GM10248 (cell line): ENCODE results near the gene ODF2.

Experiments
- CTCF ChIA-PET: fragments of 300-600 bp; sonication (Branson Sonifier 250); formaldehyde crosslinking; extraction: SDS; loops from one replicate; lab custom pipeline; 2021; ENCODE audit warnings: antibody characterized with exemption; lab: Yijun Ruan, JAX
- POLR2A ChIA-PET: fragments of 350-650 bp; sonication (Branson Sonifier 250); formaldehyde crosslinking; extraction: SDS; loops from one replicate; lab custom pipeline; 2020; ENCODE audit warnings: antibody characterized with exemption; lab: Yijun Ruan, JAX
- DNase-seq: peaks from one replicate; pipeline ENCODE4 v3.0.0; 2012; ENCODE audit errors: extremely low spot score
- TF ChIP-seq, protein P1 (sequence below): IDR thresholded peaks from 2 replicates; pipeline ENCODE4 v1.5.1; 2012; ENCODE audit warnings: mild to moderate bottlenecking, low read depth; ENCODE audit errors: extremely low read depth, missing control alignments, control extremely low read depth

ODF2 gene

DNA sequence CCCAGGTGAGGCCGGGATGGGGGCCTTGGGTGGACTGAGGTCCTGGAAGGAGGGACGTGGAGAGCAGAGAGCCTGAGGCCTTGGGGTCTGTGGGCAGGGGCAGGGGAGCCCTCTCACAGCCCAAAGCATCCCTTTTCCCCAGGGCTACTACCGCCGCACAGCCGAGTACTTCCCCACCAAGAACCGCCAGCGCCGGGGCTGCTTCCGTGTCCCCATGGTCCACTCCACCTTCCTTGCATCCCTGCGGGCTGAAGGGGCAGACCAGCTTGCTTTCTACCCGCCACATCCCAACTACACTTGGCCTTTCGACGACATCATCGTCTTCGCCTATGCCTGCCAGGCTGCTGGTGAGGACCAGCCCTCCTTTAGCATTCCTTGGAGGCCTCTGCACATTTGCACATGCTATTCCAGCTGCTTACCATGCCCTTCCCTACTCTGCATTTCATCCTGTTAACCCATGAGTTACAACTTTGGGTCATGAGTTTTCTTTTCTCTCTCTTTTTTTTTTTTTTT lies 31.5 kb upstream of the ODF2 start:
- CTCF ChIA-PET = interaction anchor here (1.0 to 7.6 kb wide), 2 partner anchors 14 to 62 kb away, joined by 4 to 49 read pairs; no protein-coding TSS in a partner anchor
- DNase-seq = no peak
- TF ChIP-seq, protein P1, sequence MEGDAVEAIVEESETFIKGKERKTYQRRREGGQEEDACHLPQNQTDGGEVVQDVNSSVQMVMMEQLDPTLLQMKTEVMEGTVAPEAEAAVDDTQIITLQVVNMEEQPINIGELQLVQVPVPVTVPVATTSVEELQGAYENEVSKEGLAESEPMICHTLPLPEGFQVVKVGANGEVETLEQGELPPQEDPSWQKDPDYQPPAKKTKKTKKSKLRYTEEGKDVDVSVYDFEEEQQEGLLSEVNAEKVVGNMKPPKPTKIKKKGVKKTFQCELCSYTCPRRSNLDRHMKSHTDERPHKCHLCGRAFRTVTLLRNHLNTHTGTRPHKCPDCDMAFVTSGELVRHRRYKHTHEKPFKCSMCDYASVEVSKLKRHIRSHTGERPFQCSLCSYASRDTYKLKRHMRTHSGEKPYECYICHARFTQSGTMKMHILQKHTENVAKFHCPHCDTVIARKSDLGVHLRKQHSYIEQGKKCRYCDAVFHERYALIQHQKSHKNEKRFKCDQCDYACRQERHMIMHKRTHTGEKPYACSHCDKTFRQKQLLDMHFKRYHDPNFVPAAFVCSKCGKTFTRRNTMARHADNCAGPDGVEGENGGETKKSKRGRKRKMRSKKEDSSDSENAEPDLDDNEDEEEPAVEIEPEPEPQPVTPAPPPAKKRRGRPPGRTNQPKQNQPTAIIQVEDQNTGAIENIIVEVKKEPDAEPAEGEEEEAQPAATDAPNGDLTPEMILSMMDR = no peak
- POLR2A ChIA-PET = no interaction called here

DNA sequence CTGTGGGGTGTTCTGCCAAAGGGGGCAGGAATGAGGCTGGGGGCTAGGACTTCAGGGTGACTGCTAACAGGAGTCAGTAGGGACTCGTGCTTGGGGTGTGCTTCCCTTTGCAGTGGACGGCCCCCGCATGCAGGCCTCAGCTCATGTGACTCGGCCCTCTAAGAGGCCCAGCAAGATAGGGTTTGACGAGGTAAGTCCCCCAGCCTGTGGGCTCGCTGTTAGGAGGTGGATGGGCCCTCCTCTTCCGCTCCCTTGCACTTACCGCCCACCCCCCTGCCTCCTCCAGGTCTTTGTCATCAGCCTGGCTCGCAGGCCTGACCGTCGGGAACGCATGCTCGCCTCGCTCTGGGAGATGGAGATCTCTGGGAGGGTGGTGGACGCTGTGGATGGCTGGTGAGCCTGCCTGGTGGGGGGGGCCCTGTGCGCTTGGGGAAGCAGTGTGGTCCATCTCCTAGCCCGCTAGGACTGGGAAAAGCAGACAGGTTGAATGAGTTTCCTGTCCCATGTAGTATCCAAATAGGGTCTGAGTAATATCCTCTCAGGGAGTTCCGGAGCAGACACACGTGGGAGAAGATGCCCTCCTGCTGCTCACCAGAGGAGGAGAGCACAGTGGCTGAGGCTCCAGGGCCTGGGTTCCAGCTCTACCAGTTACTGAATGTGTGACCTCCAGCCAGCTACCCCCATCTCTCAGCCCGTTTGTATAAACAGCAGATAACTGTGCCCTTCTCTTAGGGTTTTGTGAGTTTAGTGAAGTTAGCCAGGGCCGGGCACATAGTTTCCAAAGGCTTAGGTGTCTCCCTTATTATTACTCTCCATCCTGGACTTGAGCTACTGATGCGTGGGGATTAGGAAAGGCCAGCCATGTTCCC lies 26.9 kb upstream of the ODF2 start:
- TF ChIP-seq, protein P1 = no peak
- POLR2A ChIA-PET = interaction anchor here (0.7 kb wide), 1 partner anchor 46 kb away, joined by 3 read pairs; no protein-coding TSS in a partner anchor
- DNase-seq = no peak
- CTCF ChIA-PET = interaction anchor here (1.0 to 4.4 kb wide), 4 partner anchors 9 to 13 kb away, joined by 3 to 22 read pairs (median 6); no protein-coding TSS in a partner anchor

DNA sequence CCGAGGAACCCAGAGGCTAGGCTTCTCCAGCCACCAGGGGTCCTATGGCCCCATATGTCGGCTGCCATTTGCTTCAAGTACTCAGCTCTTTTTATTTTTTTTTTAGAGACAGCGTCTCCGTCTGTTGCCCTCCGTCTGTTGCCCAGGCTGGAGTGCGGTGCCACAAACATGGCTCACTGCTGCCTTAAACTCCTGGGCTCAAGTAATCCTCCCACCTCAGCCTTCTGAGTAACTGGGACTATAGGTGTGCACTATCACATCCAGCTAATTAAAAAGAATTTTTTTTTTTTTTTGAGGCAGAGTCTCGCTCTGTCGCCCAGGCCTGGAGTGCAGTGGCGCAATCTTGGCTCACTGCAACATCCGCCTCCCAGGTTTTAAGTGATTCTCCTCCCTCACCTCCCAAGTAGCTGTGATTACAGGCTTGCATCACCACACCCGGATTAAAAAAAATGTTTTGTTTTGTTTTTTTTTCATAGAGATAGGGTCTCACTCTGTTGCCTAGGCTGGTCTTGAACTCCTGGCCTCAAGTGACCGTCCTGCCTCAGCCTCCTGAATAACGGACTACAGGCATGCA lies 26.2 kb upstream of the ODF2 start:
- no peak for DNase-seq
- TF ChIP-seq, protein P1 = no peak
- POLR2A ChIA-PET = interaction anchor here (0.7 kb wide), 1 partner anchor 47 kb away, joined by 3 read pairs; no protein-coding TSS in a partner anchor
- CTCF ChIA-PET = interaction anchor here (1.0 to 4.4 kb wide), 4 partner anchors 9 to 12 kb away, joined by 3 to 22 read pairs (median 8); no protein-coding TSS in a partner anchor

DNA sequence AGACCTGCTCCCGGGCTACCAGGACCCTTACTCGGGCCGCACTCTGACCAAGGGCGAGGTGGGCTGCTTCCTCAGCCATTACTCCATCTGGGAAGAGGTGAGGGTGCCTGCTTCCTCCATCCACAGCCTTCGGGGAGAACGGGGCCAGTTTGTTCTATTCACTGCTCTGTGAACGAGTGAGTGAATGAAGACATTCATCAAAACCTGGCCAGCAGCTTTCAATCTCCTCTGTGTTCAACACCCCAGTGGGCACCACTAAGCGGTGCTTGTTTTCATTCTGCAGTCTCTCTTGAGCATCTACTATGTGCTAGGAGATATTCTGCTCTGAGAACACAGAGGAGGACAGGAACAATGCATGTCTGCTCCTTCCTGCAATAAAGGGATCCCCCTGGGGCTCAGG lies 24.6 kb upstream of the ODF2 start:
- POLR2A ChIA-PET = no interaction called here
- DNase-seq = no peak
- TF ChIP-seq, protein P1 = no peak
- CTCF ChIA-PET = interaction anchor here (1.8 kb wide), 1 partner anchor 11 kb away, joined by 8 read pairs; no protein-coding TSS in a partner anchor

DNA sequence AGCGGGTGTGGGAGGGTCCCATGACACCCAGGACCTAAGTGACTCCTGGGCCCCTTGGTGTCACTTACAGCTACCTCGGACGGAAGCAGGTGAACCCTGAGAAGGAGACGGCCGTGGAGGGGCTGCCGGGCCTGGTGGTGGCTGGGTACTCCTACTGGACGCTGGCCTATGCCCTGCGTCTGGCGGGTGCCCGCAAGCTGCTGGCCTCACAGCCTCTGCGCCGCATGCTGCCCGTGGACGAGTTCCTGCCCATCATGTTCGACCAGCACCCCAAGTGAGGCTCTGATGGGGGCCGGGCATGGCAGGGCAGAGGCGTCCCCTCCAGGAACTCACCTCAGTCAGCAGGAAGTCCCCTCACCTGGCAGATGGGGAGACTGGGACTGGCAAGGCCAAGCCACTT lies 21.5 kb upstream of the ODF2 start:
- ChIA-PET POLR2A (no interaction called here), CTCF (interaction anchor here (1.3 to 7.1 kb wide), 2 partner anchors 13 to 27 kb away, joined by 3 to 38 read pairs; partner anchors contain the start of gene CERCAM)
- TF ChIP-seq, protein P1 = no peak
- no peak for DNase-seq

DNA sequence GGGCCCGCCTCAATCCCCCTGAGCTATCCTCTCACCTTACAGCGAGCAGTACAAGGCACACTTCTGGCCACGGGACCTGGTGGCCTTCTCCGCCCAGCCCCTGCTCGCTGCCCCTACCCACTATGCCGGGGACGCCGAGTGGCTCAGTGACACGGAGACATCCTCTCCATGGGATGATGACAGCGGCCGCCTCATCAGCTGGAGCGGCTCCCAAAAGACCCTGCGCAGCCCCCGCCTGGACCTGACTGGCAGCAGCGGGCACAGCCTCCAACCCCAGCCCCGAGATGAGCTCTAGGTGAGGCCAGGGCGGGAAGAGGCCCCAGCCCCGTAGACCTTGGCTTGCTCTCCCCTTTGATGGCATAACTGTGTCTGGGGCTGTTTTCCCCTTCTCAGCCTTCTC lies 20.2 kb upstream of the ODF2 start:
- TF ChIP-seq, protein P1 = no peak
- DNase-seq = no peak
- ChIA-PET POLR2A (interaction anchor here (0.6 kb wide), 1 partner anchor 64 kb away, joined by 3 read pairs; the partner anchor contains the start of gene URM1), CTCF (interaction anchor here (1.4 to 7.1 kb wide), 3 partner anchors 14 to 25 kb away, joined by 4 to 38 read pairs (median 4); partner anchors contain the start of gene CERCAM)
